Activated CD4-positive, CD25-positive, alpha-beta regulatory T cell treated with anti-CD3 and anti-CD28 coated beads, Interleukin-2, amount 50 U/mL, for 16 hours (primary cell): ENCODE results near the gene IL3RA.
"Not testable (repeated sequence)": the region's sequence is repeated elsewhere in the genome, so short reads cannot be mapped to it uniquely, and the experiment has no call there.

Experiments
- DNase-seq: peaks from one replicate; pipeline ENCODE4 v3.0.0-alpha.2; 2020; ENCODE audit warnings: low read depth, low spot score

IL3RA gene

DNA sequence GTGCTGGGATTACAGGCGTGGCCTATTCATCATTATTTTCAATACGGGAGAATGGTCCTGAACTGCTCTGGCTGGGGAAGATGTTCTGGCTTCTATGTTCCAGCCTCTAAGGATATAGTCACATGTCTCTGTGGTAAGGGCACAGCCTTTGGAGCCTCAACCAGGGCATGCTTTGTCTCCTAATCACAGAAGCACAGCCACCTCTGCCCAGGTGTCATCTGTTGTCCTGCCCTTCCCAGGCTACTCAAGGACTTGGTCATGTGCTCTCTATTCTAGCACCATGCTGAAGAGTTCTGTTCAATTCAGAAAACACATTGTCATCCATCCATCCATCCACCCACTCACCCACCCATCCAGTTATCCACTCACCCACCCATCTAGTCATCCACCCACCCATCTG lies 86.6 kb downstream of the IL3RA start:
- DNase-seq = no peak

DNA sequence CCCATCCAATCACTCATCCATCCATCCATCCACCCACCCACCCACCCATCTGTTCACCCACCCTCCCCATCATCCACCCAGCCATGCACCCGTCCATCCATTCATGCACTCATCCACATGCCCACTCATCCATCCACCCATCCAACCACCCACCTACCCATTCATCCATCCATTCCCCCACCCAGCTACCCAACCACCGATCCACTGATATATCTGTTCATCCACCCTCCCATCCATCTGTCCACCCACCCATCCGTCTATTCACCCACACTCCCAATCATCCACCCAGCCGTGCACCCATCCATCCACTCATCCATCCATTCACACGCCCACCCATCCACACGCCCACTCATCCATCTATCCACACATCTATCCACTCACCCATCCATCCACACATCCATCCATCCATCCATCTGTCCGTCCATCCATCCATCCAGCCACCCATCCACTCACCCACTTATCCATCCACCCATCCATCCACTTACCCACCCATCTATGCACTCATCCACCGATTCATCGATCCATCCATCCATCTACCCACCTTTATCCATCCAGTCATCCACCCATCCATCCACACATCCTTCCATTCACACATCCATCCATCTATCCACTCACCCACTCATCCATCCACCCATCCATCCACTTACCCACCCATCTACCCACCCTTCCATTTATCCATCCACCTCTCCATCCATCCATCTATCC lies 87.7 kb downstream of the IL3RA start:
- no peak for DNase-seq

DNA sequence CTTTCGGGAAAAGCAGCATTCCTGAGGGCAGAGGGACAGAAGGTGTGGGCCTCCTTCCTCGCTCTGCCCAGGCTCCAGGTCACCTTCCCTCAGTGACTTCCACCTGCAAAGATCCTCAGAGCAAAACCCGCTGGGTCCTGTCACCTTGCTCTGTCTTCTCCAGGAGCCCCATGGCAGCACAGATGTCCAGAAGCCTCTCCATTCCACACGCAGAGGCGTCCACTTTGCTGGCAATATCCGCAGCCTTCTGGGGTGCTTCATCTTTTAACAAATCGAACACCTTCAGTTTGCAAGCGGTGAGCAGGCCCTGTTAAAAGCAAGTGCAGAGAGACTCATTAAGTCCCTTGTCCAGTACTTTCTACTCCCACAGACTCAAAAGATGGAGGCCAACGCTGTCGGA lies 88.8 kb downstream of the IL3RA start:
- DNase-seq = no peak

DNA sequence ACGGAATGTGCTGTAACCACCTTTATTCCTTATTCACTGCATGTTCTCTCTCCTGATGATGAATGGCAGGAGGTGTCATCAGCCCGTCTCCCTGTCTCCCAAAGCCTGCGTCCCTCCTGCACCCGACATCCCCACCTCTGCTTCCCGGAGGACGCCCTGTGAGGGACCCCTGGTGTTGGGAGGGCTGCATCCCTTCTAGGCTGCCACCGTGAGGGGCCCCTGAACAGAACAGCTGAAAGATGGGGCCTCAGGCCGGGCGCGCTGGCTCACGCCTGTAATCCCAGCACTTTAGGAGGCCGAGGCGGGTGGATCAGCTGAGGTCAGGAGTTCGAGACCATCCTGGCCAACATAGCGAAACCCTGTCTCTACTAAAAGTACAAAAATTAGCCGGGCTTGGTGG lies 89.7 kb downstream of the IL3RA start:
- DNase-seq = not testable (repeated sequence)

DNA sequence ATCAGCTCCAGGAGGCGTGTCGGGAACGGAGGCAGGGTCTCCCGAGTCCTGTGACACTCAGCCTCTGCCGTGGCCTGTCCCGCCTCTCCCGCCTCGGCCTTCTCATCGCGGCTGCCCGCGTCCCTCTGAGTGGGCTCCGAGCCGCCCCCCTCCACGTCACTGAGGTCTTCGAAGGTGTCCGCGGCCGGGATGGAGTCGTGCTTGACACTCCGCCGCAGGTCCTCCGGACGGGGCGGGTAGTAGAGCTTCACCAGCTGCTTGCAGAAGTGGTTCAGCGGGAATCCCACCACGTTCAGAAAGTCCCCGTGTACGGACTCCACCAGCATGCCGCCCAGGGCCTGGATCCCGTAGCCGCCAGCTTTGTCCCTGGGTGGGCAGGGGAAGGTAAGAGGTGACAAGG lies 91.2 kb downstream of the IL3RA start:
- no peak for DNase-seq

DNA sequence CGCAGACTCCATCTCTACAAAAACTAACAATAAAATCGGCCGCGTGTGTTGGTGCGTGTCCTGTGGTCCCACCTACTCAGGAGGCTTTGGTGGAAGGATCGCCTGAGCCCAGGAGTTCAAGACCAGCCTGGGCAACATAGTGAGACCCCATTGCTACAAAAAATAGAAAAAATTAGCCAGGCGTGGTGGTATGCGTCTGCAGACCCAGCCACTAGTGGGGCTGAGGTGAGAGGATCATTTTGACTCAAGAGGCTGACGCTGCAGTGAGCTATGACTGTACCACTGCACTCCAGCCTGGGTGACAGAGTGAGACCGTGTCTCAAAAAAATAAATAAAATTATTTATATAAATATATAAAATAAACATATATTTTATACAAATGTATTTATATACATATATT lies 93.9 kb downstream of the IL3RA start:
- DNase-seq = no peak
